Activated effector memory CD4-positive, alpha-beta T cell treated with anti-CD3 and anti-CD28 coated beads, Interleukin-2, amount 50 U/mL, for 16 hours (primary cell): ENCODE results near the gene RANGRF.

Source experiments
- DNase-seq: peaks from one replicate; pipeline ENCODE4 v3.0.0-alpha.2; 2020

The RANGRF gene

GRCh38 chr17:8315764-8316217, 27.3 kb downstream of the RANGRF start:
- no peak for DNase-seq

GRCh38 chr17:8318010-8318935, 29.8 kb downstream of the RANGRF start:
- DNase-seq: no peak

- no peak for DNase-seq
Measured at GRCh38 chr17:8320262-8320661, 31.8 kb downstream of the RANGRF start.

- DNase-seq: no peak
Measured at GRCh38 chr17:8320990-8321389, 32.5 kb downstream of the RANGRF start.

GRCh38 chr17:8322061-8322460, 33.6 kb downstream of the RANGRF start:
- DNase-seq: no peak

- DNase-seq: no peak
Measured at GRCh38 chr17:8324132-8324531, 35.7 kb downstream of the RANGRF start.

GRCh38 chr17:8324923-8325322, 36.5 kb downstream of the RANGRF start:
- no peak for DNase-seq

- DNase-seq: peak; percentile 66
Measured at GRCh38 chr17:8326511-8327302, 38.2 kb downstream of the RANGRF start.

- DNase-seq: no peak
Measured at GRCh38 chr17:8327303-8327649, 38.8 kb downstream of the RANGRF start.

GRCh38 chr17:8332128-8332527, 43.7 kb downstream of the RANGRF start:
- DNase-seq: no peak

- DNase-seq: no peak
Measured at GRCh38 chr17:8332688-8333087, 44.2 kb downstream of the RANGRF start.

GRCh38 chr17:8333281-8333680, 44.8 kb downstream of the RANGRF start:
- DNase-seq: no peak

- no peak for DNase-seq
Measured at GRCh38 chr17:8337802-8338752, 49.6 kb downstream of the RANGRF start.

GRCh38 chr17:8338753-8339140, 50.3 kb downstream of the RANGRF start:
- DNase-seq: no peak

GRCh38 chr17:8339540-8339939, 51.1 kb downstream of the RANGRF start, which contains the start of gene ODF4:
TSS of gene ODF4 (plus strand) at chr17:8339840. CDS start at chr17:8340052, 212 bp downstream.
- DNase-seq: no peak
